ENCODE measurements around the gene CACNB3.

DNA sequence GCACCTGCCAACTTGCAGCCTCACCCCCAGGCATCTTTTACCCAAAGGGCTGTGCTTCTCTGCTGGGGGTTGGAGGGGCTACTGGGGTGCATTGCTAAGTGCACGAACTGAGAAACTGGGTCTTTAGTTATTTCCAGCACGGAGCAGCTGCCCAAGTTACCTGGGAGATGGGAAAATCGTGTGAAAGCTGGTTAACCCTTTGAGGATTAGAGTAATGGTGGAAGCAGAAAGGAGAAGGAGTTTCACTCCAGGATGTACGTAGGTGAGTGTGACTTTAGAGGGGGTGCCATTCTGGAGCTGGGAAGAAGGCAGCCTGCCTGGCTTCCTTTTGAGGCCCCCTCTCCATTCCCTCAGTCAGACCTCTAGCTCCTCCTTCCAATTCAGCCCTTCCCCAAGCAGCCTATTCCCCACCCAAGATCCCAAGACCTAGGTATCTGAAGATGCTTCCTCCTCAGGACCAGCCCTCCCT is 28.4 kb upstream of the CACNB3 start:
- TF ChIP-seq POLR2A (IDR thresholded peaks at IDR 0.05) (no peak), POLR2AphosphoS5 (IDR thresholded peaks at IDR 0.05; ENCODE audit: insufficient read depth in 1 of 2, low read depth in 1 of 2) (no peak)
- TF ChIP-seq, protein P1, sequence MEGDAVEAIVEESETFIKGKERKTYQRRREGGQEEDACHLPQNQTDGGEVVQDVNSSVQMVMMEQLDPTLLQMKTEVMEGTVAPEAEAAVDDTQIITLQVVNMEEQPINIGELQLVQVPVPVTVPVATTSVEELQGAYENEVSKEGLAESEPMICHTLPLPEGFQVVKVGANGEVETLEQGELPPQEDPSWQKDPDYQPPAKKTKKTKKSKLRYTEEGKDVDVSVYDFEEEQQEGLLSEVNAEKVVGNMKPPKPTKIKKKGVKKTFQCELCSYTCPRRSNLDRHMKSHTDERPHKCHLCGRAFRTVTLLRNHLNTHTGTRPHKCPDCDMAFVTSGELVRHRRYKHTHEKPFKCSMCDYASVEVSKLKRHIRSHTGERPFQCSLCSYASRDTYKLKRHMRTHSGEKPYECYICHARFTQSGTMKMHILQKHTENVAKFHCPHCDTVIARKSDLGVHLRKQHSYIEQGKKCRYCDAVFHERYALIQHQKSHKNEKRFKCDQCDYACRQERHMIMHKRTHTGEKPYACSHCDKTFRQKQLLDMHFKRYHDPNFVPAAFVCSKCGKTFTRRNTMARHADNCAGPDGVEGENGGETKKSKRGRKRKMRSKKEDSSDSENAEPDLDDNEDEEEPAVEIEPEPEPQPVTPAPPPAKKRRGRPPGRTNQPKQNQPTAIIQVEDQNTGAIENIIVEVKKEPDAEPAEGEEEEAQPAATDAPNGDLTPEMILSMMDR (IDR thresholded peaks at IDR 0.05) = no peak

Measured in vagina (tissue), 2 donors.